Activated T-helper 1 cell treated with anti-CD3 and anti-CD28 coated beads, Interleukin-12 subunit alpha, Interleukin-12 subunit beta, Interleukin-2, Interleukin-4 antibody, amounts not matched to agents 30 ng/mL and 10 ng/mL and 1 ng/mL, durations not matched to agents 14 hours and 24 hours and 36 hours (primary cell): ENCODE results near the gene CARMIL3. TPM values are rescaled to one million over a fixed set of nuclear protein-coding genes. Genes with fewer than 3 reads are reported as not detected.
A peak's percentile ranks its signal among the peaks of the same experiment; 100 is the strongest.

ENCODE experiments used
- DNase-seq: peaks from one replicate; pipeline ENCODE4 v3.0.0; 2021; ENCODE audit warnings: low spot score
- H3K27ac Mint-ChIP-seq: one replicate; pipeline ENCODE4 v1.8.0; 2021; ENCODE audit warnings: mild to moderate bottlenecking, mixed read lengths
- H3K27me3 Mint-ChIP-seq: one replicate; pipeline ENCODE4 v1.8.0; 2022; ENCODE audit warnings: mild to moderate bottlenecking, moderate library complexity, mixed read lengths; ENCODE audit not compliant: insufficient read depth
- H3K36me3 Mint-ChIP-seq: one replicate; pipeline ENCODE4 v1.8.0; 2021; ENCODE audit warnings: low read depth, mixed read lengths
- H3K4me1 Mint-ChIP-seq: one replicate; pipeline ENCODE4 v1.8.0; 2021; ENCODE audit warnings: low read depth, mixed read lengths
- H3K4me3 Mint-ChIP-seq: one replicate; pipeline ENCODE4 v1.8.0; 2021; ENCODE audit warnings: mild to moderate bottlenecking, moderate library complexity, mixed read lengths
- H3K9me3 Mint-ChIP-seq: one replicate; pipeline ENCODE4 v1.8.0; 2021; ENCODE audit warnings: mixed read lengths
- intact Hi-C: fragments of 100-400 bp; cut with micrococcal nuclease; formaldehyde crosslinking; loops from one replicate; pipeline ENCODE4 v1.15.1; 2024
- total RNA-seq: library from RNA; stranded (reverse); gene quantifications from 2 replicates; pipeline ENCODE4 v1.2.3, GENCODE V29; 2022

CARMIL3 gene
- total RNA-seq, 1 donor from 2014 or later: 3.4 TPM

DNA sequence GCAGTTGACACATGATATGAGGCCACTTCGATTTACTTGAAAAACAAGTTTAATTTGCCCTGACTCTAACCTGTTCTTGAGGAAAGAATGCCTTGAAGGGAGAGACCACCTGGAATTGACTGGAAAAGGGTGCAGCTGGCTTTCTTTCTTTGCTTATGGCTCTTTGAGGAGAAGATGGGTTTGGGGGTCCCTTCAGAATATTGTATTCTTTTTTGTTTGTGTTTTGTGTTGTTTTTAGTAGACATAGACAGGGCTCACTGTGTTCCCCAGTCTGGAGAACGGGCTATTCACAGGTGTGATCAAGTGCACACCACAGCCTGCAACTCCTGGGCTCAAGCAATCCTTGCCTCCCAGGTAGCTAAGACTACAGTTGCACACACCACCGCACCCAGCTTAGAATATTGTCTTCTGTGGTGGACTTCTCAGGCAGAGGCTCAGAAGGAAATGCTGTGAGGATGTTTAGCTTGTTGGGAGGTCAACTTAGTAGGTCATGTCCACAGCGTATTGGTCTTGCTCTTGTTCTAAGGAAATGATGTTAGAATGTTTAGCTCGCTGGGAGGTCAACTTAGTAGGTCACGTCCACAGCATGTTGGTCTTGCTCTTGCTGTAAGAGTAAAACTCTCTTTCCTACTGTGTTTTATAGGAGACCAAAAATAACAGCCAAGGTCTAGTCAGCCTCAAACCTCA lies 64.5 kb downstream of the CARMIL3 start:
- Mint-ChIP-seq H3K9me3 (no peaks in the 10 kb centered on the region), H3K4me3 (peak overlapping the region; percentile 99), H3K27me3 (no peaks in the 10 kb centered on the region), H3K27ac (peak overlapping the region; percentile 98), H3K36me3 (peaks cover 39% of the 10 kb centered on the region), H3K4me1 (peaks cover 34% of the 10 kb centered on the region)
- intact Hi-C loops: loop anchor here (10.0 kb wide), 2 partner anchors 651 to 791 kb away; partner anchors contain the start of genes NGDN and PABPN1
- no peak for DNase-seq

DNA sequence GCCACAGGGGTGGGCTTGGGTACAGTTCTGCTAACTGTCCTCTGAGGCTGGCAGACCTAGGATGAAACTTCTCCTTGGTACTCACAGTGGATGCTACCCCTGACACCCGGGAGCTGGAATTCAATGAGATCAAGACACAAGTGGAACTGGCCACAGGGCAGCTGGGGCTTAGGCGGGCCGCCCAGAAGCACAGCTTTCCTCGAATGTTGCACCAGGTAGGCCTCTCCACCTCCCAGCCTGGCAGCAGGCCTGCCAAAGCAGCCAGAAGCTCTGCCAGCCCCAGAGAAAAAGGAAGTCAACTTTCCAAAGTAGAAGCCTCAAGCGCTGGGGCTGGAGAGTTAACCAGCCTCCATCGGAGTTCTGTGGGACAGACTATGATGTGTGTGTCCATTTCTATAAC lies 65.4 kb downstream of the CARMIL3 start:
- Mint-ChIP-seq H3K9me3 (no peaks in the 10 kb centered on the region), H3K4me1 (peaks cover 34% of the 10 kb centered on the region), H3K27me3 (no peaks in the 10 kb centered on the region), H3K36me3 (peaks cover 42% of the 10 kb centered on the region), H3K4me3 (peak overlapping the region; percentile 99), H3K27ac (no peak overlapping the region)
- no peak for DNase-seq
- intact Hi-C loops: loop anchor here (10.0 kb wide), 2 partner anchors 652 to 792 kb away; partner anchors contain the start of genes NGDN and PABPN1

Other genes with a start within 250 kb of the CARMIL3 start
- gene DHRS4, start 98.2 kb upstream of the CARMIL3 start, total RNA-seq: 13.9 and 18.4 TPM in 2 replicates
- 17.9 and 20.9 TPM in 2 replicates for gene DHRS4L2, start 63.1 kb upstream of the CARMIL3 start, total RNA-seq
- not detected in 2 replicates for gene CPNE6, start 19.6 kb downstream of the CARMIL3 start, total RNA-seq
- gene PCK2, start 42.3 kb downstream of the CARMIL3 start, total RNA-seq: 55.0 and 62.8 TPM in 2 replicates
- 69.9 and 71.6 TPM in 2 replicates for gene DCAF11, start 62.8 kb downstream of the CARMIL3 start, total RNA-seq
- 2.1 and 2.7 TPM in 2 replicates for gene NRL, start 62.9 kb downstream of the CARMIL3 start, total RNA-seq
- 0.26 TPM in 1 of 2 replicates, not detected in the other for gene FITM1, start 78.7 kb downstream of the CARMIL3 start, total RNA-seq
- gene PSME1, start 84.2 kb downstream of the CARMIL3 start, total RNA-seq: 291 and 295 TPM in 2 replicates
- gene EMC9, start 89.6 kb downstream of the CARMIL3 start, total RNA-seq: 22.9 and 28.3 TPM in 2 replicates
- gene PSME2, start 94.6 kb downstream of the CARMIL3 start, total RNA-seq: 575 and 588 TPM in 2 replicates
- gene RNF31, start 95.5 kb downstream of the CARMIL3 start, total RNA-seq: 115 and 129 TPM in 2 replicates
- 130 and 152 TPM in 2 replicates for gene IRF9, start 109.3 kb downstream of the CARMIL3 start, total RNA-seq
- gene REC8, start 120.1 kb downstream of the CARMIL3 start, total RNA-seq: 27.8 and 28.9 TPM in 2 replicates
- 106 and 107 TPM in 2 replicates for gene IPO4, start 136.8 kb downstream of the CARMIL3 start, total RNA-seq
- 34.5 and 35.3 TPM in 2 replicates for gene TM9SF1, start 143.4 kb downstream of the CARMIL3 start, total RNA-seq
- 0.42 and 0.49 TPM in 2 replicates for gene TSSK4, start 153.7 kb downstream of the CARMIL3 start, total RNA-seq
- gene CHMP4A, start 161.5 kb downstream of the CARMIL3 start, total RNA-seq: 86.5 and 95.8 TPM in 2 replicates
- 11.6 and 12.9 TPM in 2 replicates for gene MDP1, start 164.1 kb downstream of the CARMIL3 start, total RNA-seq
- 177 and 185 TPM in 2 replicates for gene NEDD8, start 180.4 kb downstream of the CARMIL3 start, total RNA-seq
- gene GMPR2, start 180.9 kb downstream of the CARMIL3 start, total RNA-seq: 40.8 and 41.4 TPM in 2 replicates
- 90.9 and 95.9 TPM in 2 replicates for gene TINF2, start 190.6 kb downstream of the CARMIL3 start, total RNA-seq
- 4.1 and 4.8 TPM in 2 replicates for gene TGM1, start 211.2 kb downstream of the CARMIL3 start, total RNA-seq
- gene RABGGTA, start 219.6 kb downstream of the CARMIL3 start, total RNA-seq: 52.2 and 54.4 TPM in 2 replicates
- gene DHRS1, start 247.8 kb downstream of the CARMIL3 start, total RNA-seq: 7.5 TPM in 2 replicates
- gene NOP9, start 247.8 kb downstream of the CARMIL3 start, total RNA-seq: 49.3 and 52.6 TPM in 2 replicates